ENCODE data around the gene LCN2.

The LCN2 gene

DNA sequence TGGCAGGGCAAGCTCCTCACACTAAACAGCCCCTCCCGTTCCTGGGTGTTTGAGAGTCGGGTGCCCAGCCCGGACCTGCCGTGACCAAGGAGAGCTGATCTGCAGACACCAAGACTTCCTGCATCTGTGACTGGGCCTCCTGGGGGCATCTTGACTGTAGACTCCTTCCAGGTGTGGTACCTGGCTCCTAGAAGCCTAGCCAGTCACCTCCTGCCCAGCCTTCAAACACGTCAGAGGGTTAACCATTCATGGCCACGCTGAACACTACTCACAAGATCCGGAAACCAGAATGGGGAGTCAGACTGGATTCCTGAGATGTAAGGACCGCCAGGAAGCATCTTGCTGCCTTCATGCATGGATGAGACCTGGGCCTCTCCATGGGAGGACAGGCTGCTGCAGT lies 3.7 kb upstream of the LCN2 start:
- H3K14ac ChIP-seq (ENCODE audit: low read length in 2 of 2) = no peak overlapping the region
- H4K8ac ChIP-seq (ENCODE audit: low read length) = no peak overlapping the region
- no peak overlapping the region for H2BK120ac ChIP-seq (ENCODE audit: low read depth, low read length)
- no peaks in the 10 kb centered on the region for H3K79me1 ChIP-seq (replicated peaks; ENCODE audit: low read length, poor library complexity, severe bottlenecking)
- H3K23ac ChIP-seq (ENCODE audit: low read length in 2 of 2) = no peak overlapping the region
- H3K4me2 ChIP-seq (ENCODE audit: low read length, poor library complexity, severe bottlenecking) = no peak overlapping the region
- no peak overlapping the region for H2BK12ac ChIP-seq (ENCODE audit: low read length in 2 of 2)
- no peak overlapping the region for H3K4me3 ChIP-seq (ENCODE audit: insufficient read depth in 1 of 2, low read depth in 1 of 2, low read length in 2 of 2)
- no peak overlapping the region for H3K18ac ChIP-seq (ENCODE audit: low read depth in 1 of 2, low read length in 2 of 2)
- no peak overlapping the region for H3K9ac ChIP-seq (ENCODE audit: low read length)
- no peak overlapping the region for H2BK15ac ChIP-seq (ENCODE audit: low read depth, poor library complexity, severe bottlenecking)
- no peak overlapping the region for H2BK5ac ChIP-seq (ENCODE audit: low read depth, low read length, poor library complexity, severe bottlenecking)
- 91% methylated on average over 8 of the region's 8 CpGs for WGBS
- no peaks in the 10 kb centered on the region for H3K36me3 ChIP-seq (ENCODE audit: control insufficient read depth in 1 of 2, insufficient read depth in 2 of 2, low read depth in 1 of 2, low read length in 2 of 2)
- H3K4me1 ChIP-seq (ENCODE audit: control insufficient read depth, insufficient read depth, low read depth, low read length) = peaks cover 2% of the 10 kb centered on the region
- H3K9me3 ChIP-seq (ENCODE audit: control insufficient read depth, low read length) = no peaks in the 10 kb centered on the region
- H2AK5ac ChIP-seq (ENCODE audit: low read length, severe bottlenecking) = no peak overlapping the region
- no peak overlapping the region for H3K27ac ChIP-seq (ENCODE audit: low read length, poor library complexity, severe bottlenecking)
- no peak overlapping the region for H3K4ac ChIP-seq (ENCODE audit: low read depth in 1 of 2, low read length in 2 of 2)
- no peak overlapping the region for H4K91ac ChIP-seq (ENCODE audit: low read length)
- H2AFZ ChIP-seq (ENCODE audit: low read depth, low read length) = no peak overlapping the region
- no peak for DNase-seq
- H3K27me3 ChIP-seq (ENCODE audit: control insufficient read depth in 1 of 2, insufficient read depth in 1 of 2, low read length in 2 of 2) = peaks cover 0 to 20% of the 10 kb centered on the region in 2 experiments

DNA sequence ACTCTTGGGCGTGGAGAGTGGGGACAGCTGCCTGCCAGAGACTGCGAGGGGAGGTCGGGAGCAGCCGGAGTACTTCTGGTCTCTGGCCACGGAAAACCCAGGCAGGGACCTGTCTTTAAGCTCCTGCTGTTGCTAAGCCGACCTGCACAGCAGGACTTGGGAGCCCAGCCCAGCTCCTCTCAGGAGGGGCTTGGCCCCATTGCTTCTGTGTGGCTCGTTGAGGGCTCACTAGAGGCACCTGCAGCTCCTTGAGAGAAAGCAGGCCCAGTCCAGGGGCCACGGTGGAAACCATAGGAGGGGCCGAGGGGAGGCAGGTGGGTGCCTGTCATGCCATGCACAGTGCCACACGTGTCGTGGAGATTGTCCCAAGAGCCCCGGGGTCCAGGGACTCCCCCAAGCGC lies 3.3 kb upstream of the LCN2 start:
- Histone ChIP-seq H2BK15ac (ENCODE audit: low read depth, poor library complexity, severe bottlenecking) (no peak overlapping the region), H3K36me3 (ENCODE audit: control insufficient read depth in 1 of 2, insufficient read depth in 2 of 2, low read depth in 1 of 2, low read length in 2 of 2) (no peaks in the 10 kb centered on the region), H3K14ac (ENCODE audit: low read length in 2 of 2) (no peak overlapping the region), H2AFZ (ENCODE audit: low read depth, low read length) (no peak overlapping the region), H3K18ac (ENCODE audit: low read depth in 1 of 2, low read length in 2 of 2) (no peak overlapping the region), H3K27ac (ENCODE audit: low read length, poor library complexity, severe bottlenecking) (no peak overlapping the region), H3K9me3 (ENCODE audit: control insufficient read depth, low read length) (no peaks in the 10 kb centered on the region), H2BK12ac (ENCODE audit: low read length in 2 of 2) (no peak overlapping the region), H4K91ac (ENCODE audit: low read length) (no peak overlapping the region), H3K23ac (ENCODE audit: low read length in 2 of 2) (no peak overlapping the region), H2BK120ac (ENCODE audit: low read depth, low read length) (no peak overlapping the region), H3K79me1 (replicated peaks; ENCODE audit: low read length, poor library complexity, severe bottlenecking) (no peaks in the 10 kb centered on the region), H3K4me1 (ENCODE audit: control insufficient read depth, insufficient read depth, low read depth, low read length) (peaks cover 2% of the 10 kb centered on the region), H4K8ac (ENCODE audit: low read length) (no peak overlapping the region), H2AK5ac (ENCODE audit: low read length, severe bottlenecking) (no peak overlapping the region), H3K9ac (ENCODE audit: low read length) (no peak overlapping the region), H3K4me3 (ENCODE audit: insufficient read depth in 1 of 2, low read depth in 1 of 2, low read length in 2 of 2) (no peak overlapping the region), H2BK5ac (ENCODE audit: low read depth, low read length, poor library complexity, severe bottlenecking) (no peak overlapping the region), H3K4ac (ENCODE audit: low read depth in 1 of 2, low read length in 2 of 2) (no peak overlapping the region), H3K27me3 (ENCODE audit: control insufficient read depth in 1 of 2, insufficient read depth in 1 of 2, low read length in 2 of 2) (peaks cover 0 to 22% of the 10 kb centered on the region in 2 experiments), H3K4me2 (ENCODE audit: low read length, poor library complexity, severe bottlenecking) (no peak overlapping the region)
- no peak for DNase-seq
- 85% methylated on average over 13 of the region's 13 CpGs for WGBS

DNA sequence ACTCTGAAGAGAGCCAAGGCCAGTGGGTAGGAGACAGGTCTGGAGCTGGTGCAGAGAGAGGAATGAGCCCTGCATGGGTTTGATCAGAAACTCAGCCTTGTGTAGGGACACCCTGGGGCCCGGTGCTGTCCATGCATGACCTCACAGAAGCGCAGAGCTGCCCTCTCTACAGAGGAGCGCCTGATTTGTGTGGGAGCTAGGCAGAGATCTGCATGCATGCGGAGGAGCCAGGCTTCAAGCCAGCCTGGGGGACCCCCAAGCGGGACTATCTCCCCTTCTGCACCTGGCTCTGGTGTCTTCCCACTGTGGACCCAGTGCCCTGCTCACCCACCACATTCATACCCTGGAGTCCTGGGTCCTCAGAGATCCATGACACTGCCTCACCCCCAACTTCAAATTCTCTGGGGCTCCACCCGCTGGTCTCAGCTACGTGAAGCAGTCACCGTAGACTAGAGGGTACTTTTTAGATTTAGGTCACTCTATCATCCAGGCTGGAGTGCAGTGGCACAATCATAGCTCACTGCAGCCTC lies 2.6 kb upstream of the LCN2 start:
- Histone ChIP-seq H2AK5ac (ENCODE audit: low read length, severe bottlenecking) (no peak overlapping the region), H4K8ac (ENCODE audit: low read length) (no peak overlapping the region), H3K79me1 (replicated peaks; ENCODE audit: low read length, poor library complexity, severe bottlenecking) (no peaks in the 10 kb centered on the region), H3K14ac (ENCODE audit: low read length in 2 of 2) (no peak overlapping the region), H3K23ac (ENCODE audit: low read length in 2 of 2) (no peak overlapping the region), H3K4me2 (ENCODE audit: low read length, poor library complexity, severe bottlenecking) (no peak overlapping the region), H2AFZ (ENCODE audit: low read depth, low read length) (no peak overlapping the region), H3K18ac (ENCODE audit: low read depth in 1 of 2, low read length in 2 of 2) (no peak overlapping the region), H3K4me3 (ENCODE audit: insufficient read depth in 1 of 2, low read depth in 1 of 2, low read length in 2 of 2) (no peak overlapping the region), H3K36me3 (ENCODE audit: control insufficient read depth in 1 of 2, insufficient read depth in 2 of 2, low read depth in 1 of 2, low read length in 2 of 2) (no peaks in the 10 kb centered on the region), H2BK120ac (ENCODE audit: low read depth, low read length) (no peak overlapping the region), H2BK15ac (ENCODE audit: low read depth, poor library complexity, severe bottlenecking) (no peak overlapping the region), H3K27me3 (ENCODE audit: control insufficient read depth in 1 of 2, insufficient read depth in 1 of 2, low read length in 2 of 2) (peaks cover 0 to 25% of the 10 kb centered on the region in 2 experiments), H3K4ac (ENCODE audit: low read depth in 1 of 2, low read length in 2 of 2) (no peak overlapping the region), H2BK5ac (ENCODE audit: low read depth, low read length, poor library complexity, severe bottlenecking) (no peak overlapping the region), H4K91ac (ENCODE audit: low read length) (no peak overlapping the region), H3K27ac (ENCODE audit: low read length, poor library complexity, severe bottlenecking) (no peak overlapping the region), H3K4me1 (ENCODE audit: control insufficient read depth, insufficient read depth, low read depth, low read length) (peaks cover 2% of the 10 kb centered on the region), H3K9me3 (ENCODE audit: control insufficient read depth, low read length) (no peaks in the 10 kb centered on the region), H2BK12ac (ENCODE audit: low read length in 2 of 2) (no peak overlapping the region), H3K9ac (ENCODE audit: low read length) (no peak overlapping the region)
- 82% methylated on average over 8 of the region's 8 CpGs for WGBS
- DNase-seq = no peak

DNA sequence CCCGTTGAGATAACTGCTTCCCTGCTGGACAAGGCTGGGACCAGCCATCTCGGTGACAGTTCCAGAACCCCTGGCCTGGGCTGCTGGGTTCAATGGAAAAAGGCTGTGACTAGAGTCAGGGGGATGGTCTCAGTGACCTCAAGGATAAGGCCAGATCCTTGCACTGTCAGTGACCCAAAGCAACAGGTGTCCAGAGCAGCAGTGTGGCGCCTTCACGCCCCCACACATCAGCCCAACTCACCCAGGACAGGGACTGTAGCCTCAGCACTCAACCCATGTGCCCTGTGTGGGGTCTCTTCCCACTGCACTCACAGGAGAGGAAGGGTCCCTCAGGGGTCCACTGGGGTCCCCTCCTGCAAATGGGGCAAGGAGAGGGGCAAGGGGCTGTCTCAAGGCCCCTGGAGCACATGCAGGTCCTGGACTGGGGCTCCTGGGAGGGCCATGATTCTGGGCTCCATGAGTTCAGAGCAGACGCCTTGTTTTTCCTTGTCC lies 698 bp upstream of the LCN2 start:
- H3K14ac ChIP-seq (ENCODE audit: low read length in 2 of 2) = no peak overlapping the region
- WGBS = 100% methylated on average over 4 of the region's 5 CpGs
- no peaks in the 10 kb centered on the region for H3K9me3 ChIP-seq (ENCODE audit: control insufficient read depth, low read length)

More for the DNA sequence above, 698 bp upstream of the LCN2 start:
- no peak overlapping the region for H2BK5ac ChIP-seq (ENCODE audit: low read depth, low read length, poor library complexity, severe bottlenecking)
- H2BK12ac ChIP-seq (ENCODE audit: low read length in 2 of 2) = no peak overlapping the region
- H2AK5ac ChIP-seq (ENCODE audit: low read length, severe bottlenecking) = no peak overlapping the region
- H3K36me3 ChIP-seq (ENCODE audit: control insufficient read depth in 1 of 2, insufficient read depth in 2 of 2, low read depth in 1 of 2, low read length in 2 of 2) = no peaks in the 10 kb centered on the region
- H4K8ac ChIP-seq (ENCODE audit: low read length) = no peak overlapping the region
- H2BK120ac ChIP-seq (ENCODE audit: low read depth, low read length) = no peak overlapping the region
- no peak overlapping the region for H4K91ac ChIP-seq (ENCODE audit: low read length)
- H3K4ac ChIP-seq (ENCODE audit: low read depth in 1 of 2, low read length in 2 of 2) = no peak overlapping the region
- no peak overlapping the region for H3K9ac ChIP-seq (ENCODE audit: low read length)
- no peak overlapping the region for H3K18ac ChIP-seq (ENCODE audit: low read depth in 1 of 2, low read length in 2 of 2)
- no peaks in the 10 kb centered on the region for H3K79me1 ChIP-seq (replicated peaks; ENCODE audit: low read length, poor library complexity, severe bottlenecking)
- peaks cover 6% of the 10 kb centered on the region for H3K4me1 ChIP-seq (ENCODE audit: control insufficient read depth, insufficient read depth, low read depth, low read length)
- H3K27ac ChIP-seq (ENCODE audit: low read length, poor library complexity, severe bottlenecking) = no peak overlapping the region
- H3K27me3 ChIP-seq (ENCODE audit: control insufficient read depth in 1 of 2, insufficient read depth in 1 of 2, low read length in 2 of 2) = peaks cover 0 to 25% of the 10 kb centered on the region in 2 experiments
- H3K4me2 ChIP-seq (ENCODE audit: low read length, poor library complexity, severe bottlenecking) = no peak overlapping the region
- no peak overlapping the region for H2AFZ ChIP-seq (ENCODE audit: low read depth, low read length)
- no peak overlapping the region for H3K4me3 ChIP-seq (ENCODE audit: insufficient read depth in 1 of 2, low read depth in 1 of 2, low read length in 2 of 2)
- DNase-seq = no peak
- H3K23ac ChIP-seq (ENCODE audit: low read length in 2 of 2) = no peak overlapping the region
- H2BK15ac ChIP-seq (ENCODE audit: low read depth, poor library complexity, severe bottlenecking) = no peak overlapping the region
